Measurements from ENCODE around the gene WIZ.

DNA sequence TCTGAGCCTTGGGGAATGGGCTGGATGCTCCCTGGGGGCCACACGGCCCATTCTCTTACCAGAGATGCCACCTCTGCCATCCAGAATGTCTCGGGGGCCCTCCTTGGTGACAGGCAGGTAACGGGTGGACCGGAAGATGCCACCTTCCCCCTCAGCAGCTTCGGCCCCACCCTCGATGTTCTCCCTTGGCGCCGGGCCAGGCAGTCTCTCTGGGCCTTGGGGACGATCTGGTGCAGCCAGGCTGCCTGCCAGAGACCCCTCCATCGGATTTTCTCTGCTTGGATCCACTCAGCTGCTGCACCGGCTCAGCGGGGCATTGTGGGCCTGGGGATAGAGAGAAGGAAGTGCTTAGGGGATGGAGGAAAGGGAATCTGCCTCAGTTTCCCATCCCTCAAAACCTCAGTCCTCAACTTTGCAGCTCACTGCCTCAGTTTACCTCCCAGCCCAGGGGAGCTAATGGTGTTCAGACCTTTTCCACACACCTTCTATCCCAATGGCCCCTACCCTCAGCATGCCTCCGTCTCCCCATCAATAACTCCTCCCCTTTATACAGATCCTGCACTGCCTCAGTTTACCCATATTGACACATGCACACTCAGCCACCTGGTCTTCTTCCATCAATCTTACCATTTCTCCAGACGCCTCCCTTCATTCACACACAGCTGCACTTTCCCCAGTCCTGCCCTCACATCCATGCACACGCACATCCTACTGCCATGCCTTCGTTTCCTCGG lies 1.5 kb downstream of the WIZ start:
- TF ChIP-seq POLR2A (IDR thresholded peaks at IDR 0.05) = no peak
- TF ChIP-seq, protein P1, sequence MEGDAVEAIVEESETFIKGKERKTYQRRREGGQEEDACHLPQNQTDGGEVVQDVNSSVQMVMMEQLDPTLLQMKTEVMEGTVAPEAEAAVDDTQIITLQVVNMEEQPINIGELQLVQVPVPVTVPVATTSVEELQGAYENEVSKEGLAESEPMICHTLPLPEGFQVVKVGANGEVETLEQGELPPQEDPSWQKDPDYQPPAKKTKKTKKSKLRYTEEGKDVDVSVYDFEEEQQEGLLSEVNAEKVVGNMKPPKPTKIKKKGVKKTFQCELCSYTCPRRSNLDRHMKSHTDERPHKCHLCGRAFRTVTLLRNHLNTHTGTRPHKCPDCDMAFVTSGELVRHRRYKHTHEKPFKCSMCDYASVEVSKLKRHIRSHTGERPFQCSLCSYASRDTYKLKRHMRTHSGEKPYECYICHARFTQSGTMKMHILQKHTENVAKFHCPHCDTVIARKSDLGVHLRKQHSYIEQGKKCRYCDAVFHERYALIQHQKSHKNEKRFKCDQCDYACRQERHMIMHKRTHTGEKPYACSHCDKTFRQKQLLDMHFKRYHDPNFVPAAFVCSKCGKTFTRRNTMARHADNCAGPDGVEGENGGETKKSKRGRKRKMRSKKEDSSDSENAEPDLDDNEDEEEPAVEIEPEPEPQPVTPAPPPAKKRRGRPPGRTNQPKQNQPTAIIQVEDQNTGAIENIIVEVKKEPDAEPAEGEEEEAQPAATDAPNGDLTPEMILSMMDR (IDR thresholded peaks at IDR 0.05) = no peak
